DMS153 treated with DMSO at 0.1 percent for 48 hours (cell line): Measurements from ENCODE around the gene TMEM131.
"Not testable (repeated sequence)": the region's sequence is repeated elsewhere in the genome, so short reads cannot be mapped to it uniquely, and the experiment has no call there.

Experiments
- DNase-seq: peaks from one replicate; lab custom pipeline; 2025; ENCODE audit not compliant: unreplicated experiment; lab: John Stamatoyannopoulos, UW

The TMEM131 gene

GRCh38 chr2:97712693-97713295, 283.0 kb downstream of the TMEM131 start:
- no peak for DNase-seq

DNA sequence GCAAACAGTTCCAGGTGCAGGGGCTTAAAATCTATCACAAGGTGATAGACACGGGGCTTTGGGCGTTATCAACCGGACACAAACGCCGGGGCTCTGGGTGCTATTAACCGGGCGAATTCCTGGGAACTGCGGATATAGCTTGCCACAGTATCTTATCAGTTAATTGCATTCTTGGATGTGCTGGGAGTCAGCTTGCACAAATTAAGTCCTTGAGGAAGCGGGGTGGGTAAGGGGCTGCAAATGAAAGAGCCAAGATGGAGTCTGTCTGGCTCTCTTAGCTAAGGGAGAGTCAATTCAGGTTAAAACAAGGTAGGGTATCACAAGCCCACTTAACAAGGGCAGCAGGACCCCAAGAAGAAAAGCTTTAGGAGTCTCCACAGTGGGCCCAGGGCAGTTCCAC, 283.6 kb downstream of the TMEM131 start:
- not testable (repeated sequence) for DNase-seq

DNA sequence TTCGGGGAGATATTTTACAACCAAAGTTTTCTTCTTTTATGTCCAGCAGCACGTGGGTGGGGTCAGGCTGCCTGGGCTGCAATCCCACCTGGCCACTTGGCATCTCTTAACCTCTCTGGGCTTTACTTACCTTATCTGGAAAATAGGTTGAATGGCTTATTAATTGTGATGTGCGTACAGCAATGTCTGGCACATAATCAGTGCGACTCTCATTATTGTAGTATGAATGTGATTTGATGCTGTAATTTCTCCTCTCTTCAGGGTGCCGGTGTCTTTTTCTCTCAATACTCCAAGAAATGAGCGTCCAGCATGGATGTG, 284.4 kb downstream of the TMEM131 start:
- no peak for DNase-seq

- no peak for DNase-seq
Measured at GRCh38 chr2:97708608-97709007, 287.1 kb downstream of the TMEM131 start.

- no peak for DNase-seq
Measured at GRCh38 chr2:97708048-97708380, 287.7 kb downstream of the TMEM131 start.

DNA sequence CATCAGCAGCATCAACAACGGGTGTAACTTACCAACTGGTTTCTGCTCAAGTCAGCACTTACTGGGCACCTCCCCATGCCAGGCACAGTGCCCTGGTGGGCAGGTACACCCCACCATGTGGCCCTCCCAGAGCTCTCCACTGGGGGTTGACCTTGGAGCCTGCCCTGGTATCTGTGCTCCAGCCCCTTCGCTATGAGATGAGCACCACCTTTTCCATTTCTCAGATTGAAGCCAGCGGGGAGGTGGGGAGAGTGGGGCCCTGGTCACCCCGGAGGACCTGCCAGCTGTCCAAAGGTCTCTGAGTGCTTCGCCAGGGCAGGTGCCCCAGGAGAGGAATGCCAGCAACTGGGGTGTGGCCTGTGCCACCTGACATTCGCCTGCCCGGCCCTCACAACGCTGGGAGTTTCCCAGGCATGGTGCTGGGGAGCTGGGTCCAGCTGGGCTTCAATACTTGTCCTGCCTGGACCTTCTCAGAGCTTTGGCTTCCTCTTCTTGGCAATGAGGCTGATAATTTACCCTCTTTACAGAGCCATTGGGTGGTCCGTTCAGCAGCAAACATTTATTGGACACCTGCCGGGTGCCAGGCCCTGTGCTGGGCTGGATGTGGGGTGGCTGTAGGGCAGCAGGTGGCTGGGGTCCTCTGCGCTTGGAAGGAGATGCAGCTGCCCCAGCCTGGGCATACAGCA, 288.2 kb downstream of the TMEM131 start:
- no peak for DNase-seq

GRCh38 chr2:97706708-97707345, 288.9 kb downstream of the TMEM131 start:
- no peak for DNase-seq
